ENCODE measurements around the gene AIMP1.

DNA sequence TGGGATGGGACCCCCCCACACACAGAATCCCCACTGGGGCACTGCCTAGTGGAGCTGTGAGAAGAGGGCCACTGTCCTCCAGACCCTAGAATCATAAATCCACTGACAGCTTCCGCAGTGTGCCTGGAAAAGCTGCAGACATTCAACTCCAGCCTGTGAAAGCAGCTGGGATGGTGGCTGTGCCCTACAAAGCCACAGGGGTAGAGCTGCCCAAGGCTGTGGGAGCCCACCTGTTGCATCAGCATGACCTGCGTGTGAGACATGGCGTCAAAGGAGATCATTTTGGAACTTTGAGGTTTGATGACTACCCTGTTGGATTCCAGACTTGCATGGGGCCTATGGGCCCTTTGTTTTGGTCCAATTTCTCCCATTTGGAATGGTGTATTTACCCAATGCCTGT is 22.3 kb downstream of the AIMP1 start:
- TF ChIP-seq CTCF (IDR thresholded peaks at IDR 0.05), result no peak
- TF ChIP-seq POLR2A (IDR thresholded peaks at IDR 0.05), result no peak
